Measurements from ENCODE around the gene CCDC85A. TPM values are rescaled to one million over a fixed set of nuclear protein-coding genes. Genes with fewer than 3 reads are reported as not detected.

Gene CCDC85A
- total and polyA plus RNA-seq, 2 of the 8 experiments (the other 6 are each of a cell fraction or from before 2014, with no cell fraction given) = 0.20 TPM; not detected in 1

GRCh38 chr2:56197816-56198215, 14.0 kb downstream of the CCDC85A start:
- no peak overlapping the region for H3K9ac ChIP-seq (replicated peaks in 1 of 4; ENCODE audit: extremely low read depth in 1 of 4, low read depth in 3 of 4, low read length in 3 of 4)
- no peaks in the 10 kb centered on the region for H3K4me1 ChIP-seq (replicated peaks in 1 of 4; ENCODE audit: control insufficient read depth in 3 of 4, insufficient read depth in 4 of 4, low read length in 3 of 4)
- no peak overlapping the region for H4K91ac ChIP-seq (replicated peaks; ENCODE audit: insufficient read length, low read length)
- H3K18ac ChIP-seq (ENCODE audit: extremely low read depth, low read length) = no peak overlapping the region
- H4K20me1 ChIP-seq (replicated peaks in 1 of 2; ENCODE audit: control insufficient read depth in 1 of 2, insufficient read depth in 2 of 2, low read length in 2 of 2) = no peaks in the 10 kb centered on the region
- H3K4ac ChIP-seq (replicated peaks; ENCODE audit: insufficient read length, low read depth, low read length) = no peak overlapping the region
- H3K4me2 ChIP-seq (ENCODE audit: insufficient read depth in 1 of 2, low read depth in 2 of 2, low read length in 2 of 2) = no peak overlapping the region
- WGBS, 2 experiments (ENCODE audit: extremely low coverage in 1 of 2, insufficient coverage in 1 of 2, insufficient read length in 1 of 2, insufficient replicate concordance in 2 of 2, low coverage in 1 of 2, low lambda C conversion rate in 2 of 2, missing lambda C conversion rate in 1 of 2) = 89% methylated on average over 7 of the region's 7 CpGs; no CpG with 5 or more reads in 1 of the 2 experiments
- no peak overlapping the region for H2BK12ac ChIP-seq (ENCODE audit: low read depth, low read length)
- no peak overlapping the region for H3K27ac ChIP-seq (ENCODE audit: low read depth, low read length)
- CTCF ChIA-PET (ENCODE audit: partially characterized antibody) = interaction anchor here (1.7 to 1.8 kb wide), 2 partner anchors 11 to 14 kb away, joined by 4 to 6 read pairs; partner anchors contain the start of gene CCDC85A
- H3K9me3 ChIP-seq (ENCODE audit: insufficient read depth in 2 of 2, low read depth in 1 of 2, low read length in 1 of 2) = no peaks in the 10 kb centered on the region
- no peaks in the 10 kb centered on the region; the same call in 1 of the 2 replicates for H3K23me2 ChIP-seq (ENCODE audit: low read depth, low read length)
- FAIRE-seq (no peak), DNase-seq (ENCODE audit: low read depth in 1 of 2, low spot score in 2 of 2) (no peak)
- no peak overlapping the region for H4K5ac ChIP-seq (ENCODE audit: insufficient read length, low read depth, low read length)
- H3K14ac ChIP-seq (ENCODE audit: insufficient read length) = no peak overlapping the region
- H3K56ac ChIP-seq (replicated peaks; ENCODE audit: insufficient read length, low read depth, low read length) = no peak overlapping the region
- H3K79me1 ChIP-seq (ENCODE audit: low read depth, low read length) = no peaks in the 10 kb centered on the region
- H2AFZ ChIP-seq (ENCODE audit: low read length) = no peak overlapping the region
- H3K79me2 ChIP-seq (ENCODE audit: control insufficient read depth in 1 of 2, insufficient read depth in 2 of 2, low read length in 2 of 2) = no peaks in the 10 kb centered on the region
- POLR2A ChIA-PET (ENCODE audit: partially characterized antibody) = no interaction called here
- H2BK15ac ChIP-seq (ENCODE audit: low read length) = no peak overlapping the region
- H3K4me3 ChIP-seq (ENCODE audit: extremely low read depth in 1 of 4, insufficient read depth in 2 of 4, low read depth in 3 of 4, low read length in 4 of 4) = no peak overlapping the region
- TF ChIP-seq SIN3A (conservative IDR thresholded peaks at IDR 0.05 in 1 of 2, IDR thresholded peaks at IDR 0.05 in 1 of 2; ENCODE audit: low read depth in 1 of 2, low read length in 2 of 2) = no peak
- TF ChIP-seq POU5F1 (IDR thresholded peaks at IDR 0.05; ENCODE audit: low read depth, low read length) = no peak
- no peak for TF ChIP-seq YY1 (IDR thresholded peaks at IDR 0.05; ENCODE audit: low read depth, low read length)
- no peak for TF ChIP-seq USF2 (IDR thresholded peaks at IDR 0.05; ENCODE audit: low read length)
- TF ChIP-seq CBX8 (IDR thresholded peaks at IDR 0.05; ENCODE audit: borderline replicate concordance, low read depth, low read length) = no peak
- no peak for TF ChIP-seq SIX5 (IDR thresholded peaks at IDR 0.05; ENCODE audit: low read depth, low read length)
- TF ChIP-seq JUND (IDR thresholded peaks at IDR 0.05; ENCODE audit: low read length) = no peak
- TF ChIP-seq SIRT6 (IDR thresholded peaks at IDR 0.05; ENCODE audit: low read length) = no peak
- no peak for TF ChIP-seq SRF (IDR thresholded peaks at IDR 0.05; ENCODE audit: low read depth, low read length)
- no peak for TF ChIP-seq POLR2AphosphoS5 (IDR thresholded peaks at IDR 0.05; ENCODE audit: low read depth, low read length)
- no peak for TF ChIP-seq BCL11A (IDR thresholded peaks at IDR 0.05; ENCODE audit: low read depth in 2 of 2, low read length in 2 of 2)
- TF ChIP-seq EGR1 (IDR thresholded peaks at IDR 0.05; ENCODE audit: borderline replicate concordance, low read depth, low read length) = no peak
- TF ChIP-seq EP300 (IDR thresholded peaks at IDR 0.05; ENCODE audit: borderline replicate concordance in 1 of 2, low read depth in 2 of 2, low read length in 2 of 2) = no peak
- no peak overlapping the region for H2BK20ac ChIP-seq (ENCODE audit: low read length)
- H3K23ac ChIP-seq (ENCODE audit: insufficient read length) = no peak overlapping the region
- no peak overlapping the region for H2BK120ac ChIP-seq (replicated peaks; ENCODE audit: low read depth, low read length)
- no peak overlapping the region for H4K8ac ChIP-seq (ENCODE audit: extremely low read depth, insufficient read depth, low read length)
- H2AK5ac ChIP-seq (ENCODE audit: low read depth, low read length) = no peak overlapping the region
- H3K36me3 ChIP-seq (ENCODE audit: control insufficient read depth in 2 of 4, insufficient read depth in 4 of 4, low read length in 3 of 4) = no peaks in the 10 kb centered on the region
- no peaks in the 10 kb centered on the region for H3K27me3 ChIP-seq (replicated peaks in 1 of 4; ENCODE audit: control insufficient read depth in 3 of 4, extremely low read depth in 1 of 4, insufficient read depth in 3 of 4, low read length in 3 of 4)
- no peak overlapping the region for H2BK5ac ChIP-seq (ENCODE audit: low read depth, low read length)

Measured in H1 (cell line).